NCI-H345 treated with DMSO at 0.1 percent for 48 hours (cell line): ENCODE measurements around the gene CHD6.
"Not testable (repeated sequence)": the region's sequence is repeated elsewhere in the genome, so short reads cannot be mapped to it uniquely, and the experiment has no call there.

ENCODE experiments used
- DNase-seq: peaks from one replicate; lab custom pipeline; 2025; ENCODE audit not compliant: unreplicated experiment; lab: John Stamatoyannopoulos, UW

CHD6 gene

GRCh38 chr20:41551011-41551705, 67.0 kb downstream of the CHD6 start:
- DNase-seq = no peak

- no peak for DNase-seq
These were observed 71.0 kb downstream of the CHD6 start for GRCh38 chr20:41547221-41547620.

- DNase-seq = no peak
These were observed 71.6 kb downstream of the CHD6 start for GRCh38 chr20:41546535-41546934.

- no peak for DNase-seq
These were observed 73.7 kb downstream of the CHD6 start for GRCh38 chr20:41544472-41544871.

- DNase-seq = no peak
These were observed 77.3 kb downstream of the CHD6 start for GRCh38 chr20:41540918-41541317.

- DNase-seq = no peak
These were observed 77.7 kb downstream of the CHD6 start for GRCh38 chr20:41540459-41540858.

GRCh38 chr20:41538810-41539596, 79.2 kb downstream of the CHD6 start:
- no peak for DNase-seq

- no peak for DNase-seq
These were observed 80.3 kb downstream of the CHD6 start for GRCh38 chr20:41537865-41538264.

- DNase-seq = not testable (repeated sequence)
These were observed 82.6 kb downstream of the CHD6 start for GRCh38 chr20:41535551-41535950.

- DNase-seq = no peak
These were observed 83.3 kb downstream of the CHD6 start for GRCh38 chr20:41534842-41535241.

GRCh38 chr20:41534170-41534569, 84.0 kb downstream of the CHD6 start:
- DNase-seq = no peak

GRCh38 chr20:41533537-41534136, 84.5 kb downstream of the CHD6 start:
- DNase-seq = peak; percentile 89

- no peak for DNase-seq
These were observed 85.2 kb downstream of the CHD6 start for GRCh38 chr20:41532935-41533334.

- peak; percentile 4 for DNase-seq
These were observed 86.5 kb downstream of the CHD6 start for GRCh38 chr20:41531518-41532275.

- no peak for DNase-seq
These were observed 87.3 kb downstream of the CHD6 start for GRCh38 chr20:41530923-41531322.

GRCh38 chr20:41526327-41526726, 91.8 kb downstream of the CHD6 start:
- no peak for DNase-seq

- no peak for DNase-seq
These were observed 93.1 kb downstream of the CHD6 start for GRCh38 chr20:41524980-41525613.

GRCh38 chr20:41523857-41524256, 94.3 kb downstream of the CHD6 start:
- DNase-seq = no peak

- DNase-seq = no peak
These were observed 104.3 kb downstream of the CHD6 start for GRCh38 chr20:41513829-41514228.

GRCh38 chr20:41512624-41513023, 105.6 kb downstream of the CHD6 start:
- no peak for DNase-seq
